Measurements from ENCODE around the gene SCN3B.

The SCN3B gene

DNA sequence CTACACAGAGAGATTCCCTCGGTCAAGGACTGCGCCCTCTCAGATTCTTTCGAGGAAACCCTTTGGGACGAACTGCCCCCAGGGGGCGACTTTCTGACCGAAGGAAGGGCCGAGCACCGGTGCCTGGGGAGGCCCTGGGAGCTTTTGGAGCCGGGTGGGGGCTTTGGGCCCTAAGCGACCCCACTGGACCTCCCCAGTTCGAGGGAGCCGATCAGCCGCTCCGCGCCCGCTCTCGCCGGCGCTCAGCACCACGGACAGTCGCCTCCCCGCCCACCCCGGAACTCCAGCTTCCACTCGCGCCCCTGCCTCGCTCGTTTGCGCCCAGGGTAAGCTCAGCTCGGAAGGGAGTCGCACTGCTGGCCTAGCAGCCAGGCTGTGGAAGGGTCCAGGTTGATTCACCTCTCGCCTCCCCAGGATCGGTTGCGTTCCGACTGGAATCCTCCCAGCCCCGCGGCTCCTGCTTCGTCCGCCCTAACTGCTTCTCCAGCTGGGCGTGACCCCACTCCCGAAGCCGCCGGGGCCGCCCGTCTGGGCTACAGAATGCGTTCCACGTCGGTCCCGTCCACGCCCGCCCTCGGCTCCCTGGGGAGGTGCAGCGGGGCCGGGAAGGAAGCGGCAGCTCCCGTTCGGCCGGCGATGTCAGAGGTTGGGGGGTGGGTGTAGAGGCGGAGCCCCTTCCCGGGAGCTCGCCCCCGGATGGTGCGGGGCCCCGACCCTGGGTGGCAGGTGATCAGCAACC is 428 bp downstream of the SCN3B start:
- no peak for FAIRE-seq

GRCh38 chr11:123653483-123653826 is 969 bp downstream of the SCN3B start:
- FAIRE-seq, result no peak

GRCh38 chr11:123652599-123652998 is 1.8 kb downstream of the SCN3B start:
- no peak for FAIRE-seq

DNA sequence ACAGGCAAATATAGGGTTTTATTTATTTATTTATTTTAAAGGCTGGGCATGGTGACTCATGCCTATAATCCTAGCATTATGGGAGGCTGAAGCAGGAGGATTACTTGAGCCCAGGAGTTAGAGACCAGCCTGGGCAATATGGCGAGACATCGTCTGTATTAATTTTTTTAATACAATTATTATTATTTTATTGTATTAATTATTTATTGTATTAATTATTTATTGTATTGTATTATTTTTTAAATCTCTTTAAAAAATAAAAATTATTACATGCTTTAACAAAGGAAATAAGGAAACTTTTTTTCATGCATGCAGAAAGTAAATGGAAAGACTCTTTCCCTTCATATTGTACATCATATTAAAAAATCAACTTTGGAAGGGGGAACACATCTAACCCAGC is 3.5 kb downstream of the SCN3B start:
- peak; percentile 3 for FAIRE-seq

GRCh38 chr11:123645286-123645975 is 9.0 kb downstream of the SCN3B start:
- FAIRE-seq, result no peak

DNA sequence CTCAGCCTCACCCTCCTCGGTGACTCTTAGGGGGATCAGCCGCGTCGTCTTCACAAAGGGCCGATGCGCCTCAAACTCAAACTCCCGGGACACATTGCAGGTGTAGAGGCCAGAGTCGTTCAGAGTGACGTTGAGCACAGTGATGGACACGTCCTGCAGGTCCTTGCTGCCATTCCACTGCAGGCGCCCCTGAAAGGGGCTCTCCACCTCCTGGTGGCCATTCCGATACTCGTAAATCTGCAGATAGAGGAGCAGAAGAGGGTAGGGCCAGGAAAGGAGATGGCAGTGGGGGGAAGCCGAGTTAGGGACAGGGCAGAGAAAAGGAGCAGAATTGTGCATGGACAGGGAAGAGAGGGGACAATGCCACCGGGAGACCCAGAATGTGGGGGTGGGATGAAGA is 12.0 kb downstream of the SCN3B start:
- no peak for FAIRE-seq

DNA sequence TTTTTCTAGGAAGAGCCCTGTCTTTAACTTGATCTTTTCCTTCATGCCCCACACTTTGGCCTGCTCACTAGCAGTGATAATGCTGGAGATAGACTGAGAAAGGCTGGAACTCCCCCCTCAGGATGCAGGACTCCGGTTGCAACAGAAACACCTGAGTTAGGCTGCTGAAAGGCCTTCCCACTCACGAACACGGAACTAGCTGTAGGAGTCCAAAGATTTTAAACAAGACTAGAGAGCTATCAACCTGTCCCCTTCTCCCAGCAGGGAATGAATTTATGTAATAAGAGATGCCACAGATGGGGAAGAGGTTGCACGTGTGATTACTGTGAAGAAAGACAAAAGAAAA is 13.0 kb downstream of the SCN3B start:
- FAIRE-seq, result no peak

DNA sequence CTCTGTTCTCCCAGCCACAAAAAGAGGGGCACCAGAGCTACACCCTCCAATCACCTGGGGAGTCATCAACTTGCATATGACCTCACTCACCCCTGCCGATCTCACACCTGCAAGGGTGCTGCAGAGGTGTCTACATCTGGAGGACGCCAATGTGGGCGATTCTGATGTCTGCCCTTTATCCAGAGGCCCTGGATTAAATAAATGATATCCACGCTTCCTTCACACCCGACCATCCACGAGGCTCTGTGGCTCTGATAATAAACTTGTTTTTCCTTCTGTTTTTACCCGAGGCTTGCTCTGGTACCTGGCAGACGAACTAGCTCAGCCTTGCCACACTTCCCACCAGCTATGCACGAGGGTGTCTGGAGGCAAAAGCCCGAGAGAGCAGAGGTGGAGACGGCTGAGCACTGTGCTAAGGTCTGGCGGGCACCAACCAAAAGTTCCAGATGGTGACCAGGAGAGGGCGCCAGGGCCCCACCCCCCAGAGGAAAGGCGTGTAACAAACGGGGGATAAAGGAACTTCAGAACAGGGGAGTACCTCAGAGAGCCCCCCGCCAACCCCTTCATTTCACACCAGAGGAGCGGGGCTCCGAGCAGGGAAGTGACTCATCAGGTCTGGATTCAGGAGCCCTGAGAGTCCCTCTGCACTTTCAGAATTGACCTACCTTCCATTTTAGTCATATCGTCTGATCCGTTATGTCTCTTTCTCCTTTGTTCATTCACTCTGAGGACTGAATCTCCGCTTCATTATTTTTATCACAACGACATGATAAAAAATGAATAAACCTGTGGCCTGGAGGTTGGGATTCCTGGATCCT is 13.5 kb downstream of the SCN3B start:
- FAIRE-seq, result no peak

GRCh38 chr11:123640029-123640428 is 14.4 kb downstream of the SCN3B start:
- FAIRE-seq, result no peak

GRCh38 chr11:123630126-123630608 is 24.3 kb downstream of the SCN3B start:
- FAIRE-seq, result no peak

DNA sequence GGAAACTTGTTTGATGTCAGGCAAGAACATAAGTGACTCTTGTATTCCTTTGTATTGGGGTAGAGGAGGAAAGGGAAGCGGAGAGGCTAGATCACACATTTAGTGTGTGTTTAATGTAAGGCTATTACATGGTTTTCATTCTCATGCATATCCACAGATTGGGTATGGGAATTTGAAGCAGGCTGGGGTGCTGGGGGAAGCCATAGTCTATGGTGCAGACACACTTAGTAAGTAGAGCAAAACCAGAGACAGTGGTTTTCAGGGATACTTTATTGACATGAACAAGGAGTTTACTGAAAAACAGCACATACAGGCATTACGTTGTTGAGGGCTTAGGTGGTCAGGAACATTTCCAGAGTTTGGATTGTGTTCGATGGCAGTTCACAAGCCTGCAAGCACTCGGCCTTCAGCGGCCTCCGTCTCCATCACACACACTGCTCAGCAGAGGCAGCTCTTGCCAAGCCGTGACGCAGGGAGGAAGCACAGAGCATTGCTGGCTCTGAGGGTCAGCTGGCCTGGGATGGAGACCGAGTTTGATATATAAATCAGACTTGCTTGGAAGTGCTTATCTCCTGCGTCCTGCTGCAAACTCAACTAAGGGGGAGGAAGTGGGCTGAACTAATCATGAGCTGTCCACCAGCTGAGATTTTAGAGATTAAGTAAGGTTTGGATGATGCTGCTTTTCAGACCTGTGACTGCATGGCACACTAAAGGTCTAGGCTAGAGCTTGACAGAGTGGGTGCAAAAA is 25.3 kb downstream of the SCN3B start:
- FAIRE-seq, result no peak

DNA sequence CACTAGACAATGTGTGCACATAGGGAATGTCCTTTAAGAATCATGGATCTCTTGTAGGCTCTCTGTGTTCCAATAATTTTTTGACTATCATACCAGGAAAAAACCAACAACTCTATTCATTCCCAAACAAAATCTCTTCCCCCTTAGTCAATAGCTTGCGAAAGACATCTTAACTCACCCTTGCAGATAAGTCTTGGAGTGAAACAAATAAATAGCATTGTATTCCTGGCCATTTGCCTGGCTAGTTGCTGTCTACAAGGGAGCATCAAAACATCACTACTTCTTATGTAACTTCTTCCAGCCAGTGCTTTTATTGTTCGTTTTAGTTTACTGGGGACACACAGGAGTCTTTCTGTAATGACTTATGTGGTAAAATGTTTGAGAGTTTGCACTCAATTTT is 29.4 kb downstream of the SCN3B start:
- FAIRE-seq, result no peak

GRCh38 chr11:123622576-123622975 is 31.8 kb downstream of the SCN3B start:
- no peak for FAIRE-seq

DNA sequence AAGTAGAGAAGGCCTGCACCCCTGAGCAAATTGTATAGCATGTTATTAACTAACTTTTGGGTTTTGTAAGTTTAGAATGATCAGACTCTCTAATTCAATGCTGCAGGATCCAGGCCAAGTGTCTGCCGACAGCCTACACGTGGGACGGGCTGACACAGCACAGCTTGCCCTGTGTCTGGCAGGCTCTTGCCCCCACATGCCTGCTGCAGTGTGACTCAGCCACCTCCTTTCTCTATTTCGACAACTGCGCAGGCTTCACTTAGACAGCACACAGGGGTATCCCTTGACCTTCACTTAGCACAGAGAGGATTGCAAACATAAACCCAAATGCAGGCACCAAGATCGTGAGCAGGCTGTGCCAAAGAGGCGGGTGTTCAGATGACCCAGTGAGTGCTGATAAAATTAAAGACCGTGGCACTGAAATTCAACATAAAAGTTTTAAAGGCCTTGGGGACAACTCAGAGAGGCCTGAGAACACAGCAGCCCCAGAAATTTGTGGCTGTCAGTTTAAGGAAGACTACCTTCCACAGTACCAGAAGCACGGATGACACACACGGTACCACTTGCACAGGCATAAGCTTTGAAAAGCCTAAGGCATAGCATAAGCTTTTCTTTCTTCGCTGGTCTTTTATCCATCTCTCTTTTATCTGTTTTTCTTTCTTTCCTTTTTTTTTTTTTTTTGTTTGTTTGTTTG is 37.8 kb downstream of the SCN3B start:
- no peak for FAIRE-seq

GRCh38 chr11:123611698-123612097 is 42.7 kb downstream of the SCN3B start:
- FAIRE-seq, result no peak

GRCh38 chr11:123608945-123609344 is 45.5 kb downstream of the SCN3B start:
- no peak for FAIRE-seq

GRCh38 chr11:123608371-123608770 is 46.1 kb downstream of the SCN3B start:
- FAIRE-seq, result no peak

- FAIRE-seq, result no peak
These were observed 46.6 kb downstream of the SCN3B start for GRCh38 chr11:123607781-123608180.

DNA sequence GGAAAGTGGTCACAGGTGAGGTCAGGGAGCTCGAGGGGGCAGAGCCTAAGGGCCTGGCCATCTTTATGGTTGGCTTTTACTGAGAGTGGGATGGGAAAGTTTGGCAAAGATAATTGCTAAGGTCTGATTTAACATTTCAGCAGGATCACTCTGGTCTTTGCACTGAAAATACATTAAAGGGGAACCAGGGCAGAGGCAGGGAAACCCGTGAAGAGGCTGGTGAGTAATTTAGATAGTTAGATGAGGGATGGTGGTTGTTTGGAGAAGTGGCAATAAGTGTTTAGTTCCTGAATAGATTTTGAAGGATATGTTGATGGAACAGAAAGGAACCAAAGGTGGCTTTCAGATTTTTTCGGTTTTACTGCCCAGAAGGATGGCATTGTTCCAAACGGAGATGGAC is 50.8 kb downstream of the SCN3B start:
- no peak for FAIRE-seq

GRCh38 chr11:123601743-123602142 is 52.7 kb downstream of the SCN3B start:
- no peak for FAIRE-seq

GRCh38 chr11:123601136-123601535 is 53.3 kb downstream of the SCN3B start:
- FAIRE-seq, result no peak

DNA sequence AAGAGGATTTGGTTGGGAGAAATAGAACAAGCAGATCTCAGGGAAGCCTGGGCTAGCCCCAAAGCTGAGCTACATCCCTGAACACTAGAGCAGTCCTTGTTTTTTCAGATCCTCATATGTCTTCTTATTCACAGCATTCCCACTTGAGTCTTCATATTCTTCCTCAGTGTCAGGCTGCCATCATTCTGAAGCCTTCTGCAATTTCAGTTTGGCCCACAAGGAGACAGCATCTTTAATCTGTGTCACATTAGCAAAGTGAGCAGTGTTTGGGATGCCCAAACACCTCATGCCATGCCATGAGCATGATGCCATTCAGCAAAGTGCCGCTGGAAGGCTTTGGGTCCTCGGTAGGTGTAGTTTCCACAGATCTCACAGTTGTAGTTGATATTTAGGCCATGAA is 56.6 kb downstream of the SCN3B start:
- FAIRE-seq, result no peak

DNA sequence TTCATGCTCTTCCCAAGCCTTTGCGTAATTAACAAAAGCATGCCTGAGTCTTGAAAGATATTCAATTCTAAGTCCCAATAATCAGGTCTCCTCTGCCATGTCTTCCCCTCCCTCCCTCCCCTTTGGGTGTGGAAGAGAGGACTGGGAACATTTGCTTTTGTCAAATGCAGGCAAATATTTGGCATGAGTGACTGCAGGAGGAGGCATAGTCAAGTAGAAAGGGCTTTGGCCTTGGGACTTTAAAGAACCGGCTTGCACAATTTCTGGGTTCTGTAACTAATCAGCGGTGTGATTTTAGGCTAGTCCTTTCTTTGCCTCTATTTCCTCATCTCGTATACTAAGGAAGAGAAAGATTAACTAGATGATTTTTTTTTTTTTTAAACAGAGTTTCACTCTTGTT is 59.5 kb downstream of the SCN3B start:
- no peak for FAIRE-seq
